ENCODE data around the gene EXOC2. TPM values are rescaled to one million over a fixed set of nuclear protein-coding genes. Genes with fewer than 3 reads are reported as not detected.

EXOC2 gene
- total RNA-seq, 1 donor from 2014 or later = 46.5 TPM

DNA sequence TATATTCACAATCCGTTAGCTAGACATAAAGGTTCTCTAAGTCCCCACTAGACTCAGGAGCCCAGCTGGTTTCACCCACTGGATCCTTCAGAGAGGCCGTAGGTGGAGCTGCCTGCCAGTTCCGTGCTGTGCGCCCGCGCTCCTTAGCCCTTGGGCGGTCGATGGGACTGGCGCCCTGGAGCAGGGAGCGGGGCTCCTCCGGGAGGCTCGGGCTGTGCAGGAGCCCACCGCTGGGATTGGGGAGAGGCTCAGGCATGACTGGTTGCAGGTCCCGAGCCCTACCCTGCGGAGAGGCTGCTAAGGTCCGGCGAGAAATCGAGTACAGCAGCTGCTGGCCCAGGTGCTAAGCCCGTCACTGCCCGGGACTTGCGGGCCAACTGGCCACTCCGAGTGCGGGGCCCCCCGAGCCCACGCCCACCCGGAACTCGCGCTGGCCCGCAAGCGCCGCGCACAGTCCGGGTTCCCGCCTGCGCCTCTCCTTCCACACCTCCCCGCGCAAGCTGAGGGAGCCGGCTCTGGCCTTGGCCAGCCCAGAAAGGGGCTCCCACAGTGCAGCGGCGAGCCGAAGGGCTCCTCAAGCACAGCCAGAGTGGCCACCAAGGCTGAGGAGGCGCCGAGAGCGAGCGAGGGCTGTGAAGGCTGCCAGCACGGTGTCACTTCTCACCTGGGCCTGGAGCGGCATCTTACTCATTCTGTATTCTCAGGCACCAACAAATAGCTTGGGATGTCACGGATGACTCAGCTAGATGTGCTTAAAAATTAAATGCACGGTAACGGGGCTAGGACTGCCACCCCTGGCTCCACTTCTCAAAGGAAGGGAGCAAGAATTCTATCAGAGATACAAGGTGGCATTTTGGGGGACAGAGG, 257.3 kb downstream of the EXOC2 start:
- no peak overlapping the region for H3K9ac ChIP-seq
- no peak for DNase-seq (ENCODE audit: low spot score)
- H3F3A ChIP-seq (ENCODE audit: low read depth) = no peaks in the 10 kb centered on the region
- no peak overlapping the region for H3K27ac Mint-ChIP-seq
- H3K27me3 ChIP-seq = no peaks in the 10 kb centered on the region
- no peak overlapping the region for H3K4me3 Mint-ChIP-seq
- no peaks in the 10 kb centered on the region for H3K9me3 ChIP-seq (ENCODE audit: low read depth)
- H3K79me2 ChIP-seq (ENCODE audit: low read depth) = no peaks in the 10 kb centered on the region
- TF ChIP-seq, protein P1, sequence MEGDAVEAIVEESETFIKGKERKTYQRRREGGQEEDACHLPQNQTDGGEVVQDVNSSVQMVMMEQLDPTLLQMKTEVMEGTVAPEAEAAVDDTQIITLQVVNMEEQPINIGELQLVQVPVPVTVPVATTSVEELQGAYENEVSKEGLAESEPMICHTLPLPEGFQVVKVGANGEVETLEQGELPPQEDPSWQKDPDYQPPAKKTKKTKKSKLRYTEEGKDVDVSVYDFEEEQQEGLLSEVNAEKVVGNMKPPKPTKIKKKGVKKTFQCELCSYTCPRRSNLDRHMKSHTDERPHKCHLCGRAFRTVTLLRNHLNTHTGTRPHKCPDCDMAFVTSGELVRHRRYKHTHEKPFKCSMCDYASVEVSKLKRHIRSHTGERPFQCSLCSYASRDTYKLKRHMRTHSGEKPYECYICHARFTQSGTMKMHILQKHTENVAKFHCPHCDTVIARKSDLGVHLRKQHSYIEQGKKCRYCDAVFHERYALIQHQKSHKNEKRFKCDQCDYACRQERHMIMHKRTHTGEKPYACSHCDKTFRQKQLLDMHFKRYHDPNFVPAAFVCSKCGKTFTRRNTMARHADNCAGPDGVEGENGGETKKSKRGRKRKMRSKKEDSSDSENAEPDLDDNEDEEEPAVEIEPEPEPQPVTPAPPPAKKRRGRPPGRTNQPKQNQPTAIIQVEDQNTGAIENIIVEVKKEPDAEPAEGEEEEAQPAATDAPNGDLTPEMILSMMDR (IDR thresholded peaks at IDR 0.05) = no peak
- peaks cover 2% of the 10 kb centered on the region for H3K9me3 Mint-ChIP-seq
- no peak overlapping the region for H3K4me3 ChIP-seq
- no peaks in the 10 kb centered on the region for H3K36me3 ChIP-seq
- no peaks in the 10 kb centered on the region for H3K4me1 ChIP-seq
- no peak overlapping the region for H3K4me2 ChIP-seq
- peaks cover 4% of the 10 kb centered on the region for H3K4me1 Mint-ChIP-seq
- no peak overlapping the region for H2AFZ ChIP-seq (replicated peaks)
- H4K20me1 ChIP-seq (ENCODE audit: low read depth) = no peaks in the 10 kb centered on the region
- no peaks in the 10 kb centered on the region for H3K36me3 Mint-ChIP-seq
- H3K27ac ChIP-seq = no peak overlapping the region
- H3K27me3 Mint-ChIP-seq (ENCODE audit: insufficient read depth, low read depth) = peaks cover 6% of the 10 kb centered on the region

Other genes with a start within 250 kb of the EXOC2 start
- gene HUS1B, start 36.0 kb downstream of the EXOC2 start, total RNA-seq (ENCODE audit: low replicate concordance) = 0.43 TPM in 1 of 2 replicates, not detected in the other